ENCODE results near the gene SMARCA2.
A peak's percentile ranks its signal among the peaks of the same experiment; 100 is the strongest.

Gene SMARCA2

GRCh38 chr9:2015581-2016407 is 647 bp downstream of the SMARCA2 start:
- H3K4me3 ChIP-seq (ENCODE audit: low read depth, low read length): peak overlapping the region; percentile 86
- no peak for TF ChIP-seq CTCF (IDR thresholded peaks at IDR 0.05; ENCODE audit: low read depth, low read length)

- no peak for TF ChIP-seq CTCF (IDR thresholded peaks at IDR 0.05; ENCODE audit: low read depth, low read length)
- H3K4me3 ChIP-seq (ENCODE audit: low read depth, low read length): peak overlapping the region; percentile 86
Observed at GRCh38 chr9:2016408-2017330, 1.5 kb downstream of the SMARCA2 start.

- H3K4me3 ChIP-seq (ENCODE audit: low read depth, low read length): peak overlapping the region; percentile 86
- no peak for TF ChIP-seq CTCF (IDR thresholded peaks at IDR 0.05; ENCODE audit: low read depth, low read length)
Observed at GRCh38 chr9:2017331-2018161, 2.4 kb downstream of the SMARCA2 start.

GRCh38 chr9:2018162-2018643 is 3.1 kb downstream of the SMARCA2 start:
- H3K4me3 ChIP-seq (ENCODE audit: low read depth, low read length): peak overlapping the region; percentile 86
- TF ChIP-seq CTCF (IDR thresholded peaks at IDR 0.05; ENCODE audit: low read depth, low read length): no peak

- H3K4me3 ChIP-seq (ENCODE audit: low read depth, low read length): peak overlapping the region; percentile 86
- TF ChIP-seq CTCF (IDR thresholded peaks at IDR 0.05; ENCODE audit: low read depth, low read length): no peak
Observed at GRCh38 chr9:2018764-2019558, 3.8 kb downstream of the SMARCA2 start.

GRCh38 chr9:2019723-2020122 is 4.6 kb downstream of the SMARCA2 start:
- no peak for TF ChIP-seq CTCF (IDR thresholded peaks at IDR 0.05; ENCODE audit: low read depth, low read length)
- H3K4me3 ChIP-seq (ENCODE audit: low read depth, low read length): no peak overlapping the region

Measured in WI38 (cell line).